Ascending aorta (tissue), 2 donors: ENCODE data around the gene CIC. TPM values are rescaled to one million over a fixed set of nuclear protein-coding genes. Genes with fewer than 3 reads are reported as not detected.

Experiments
- DNase-seq, 2 donors: peaks; one replicate each; pipeline ENCODE4 v3.0.0-alpha.2; 2019; ENCODE audit warnings: low spot score in 2 of 2
- H3K27ac ChIP-seq, 2 donors: fragments of 200-600 bp; sonication (generic); one replicate each; pipeline ENCODE4 v1.5.1; 2016 to 2017; ENCODE audit warnings: mild to moderate bottlenecking in 1 of 2
- H3K27me3 ChIP-seq: fragments of 200-600 bp; sonication (generic); one replicate; pipeline ENCODE4 v1.5.1; 2017
- H3K36me3 ChIP-seq, 2 donors: fragments of 200-600 bp; sonication (generic); one replicate each; pipeline ENCODE4 v1.5.1; 2016
- H3K4me1 ChIP-seq, 2 donors: fragments of 200-600 bp; sonication (generic); one replicate each; pipeline ENCODE4 v1.5.1; 2016 to 2017; ENCODE audit warnings: mild to moderate bottlenecking in 1 of 2
- H3K4me3 ChIP-seq, 2 donors: fragments of 200-600 bp; sonication (generic); one replicate each; pipeline ENCODE4 v1.5.1; 2016 to 2017; ENCODE audit warnings: mild to moderate bottlenecking in 1 of 2
- H3K9me3 ChIP-seq, 2 donors: fragments of 200-600 bp; sonication (generic); one replicate each; pipeline ENCODE4 v1.5.1; 2016
- intact Hi-C: fragments of 100-400 bp; cut with DNase I; formaldehyde crosslinking; loops from one replicate; pipeline ENCODE4 v1.15.1; 2023
- total RNA-seq: library from RNA; depleted of rRNA; stranded (reverse); fragments of >200 nt; gene quantifications from one replicate; pipeline ENCODE4 v1.1.0, GENCODE V29; 2016
- TF ChIP-seq, protein P1 (sequence below), 3 experiments: fragments of 200-600 bp in 2 of 3; fragments of 450-650 bp in 1 of 3; sonication (generic) in 2 of 3; IDR thresholded peaks; one replicate each; pipeline ENCODE4 v1.5.1; 2016 to 2019; ENCODE audit warnings: antibody characterized with exemption in 3 of 3, mild to moderate bottlenecking in 1 of 3, moderate library complexity in 1 of 3

Gene CIC
- total RNA-seq, 1 donor from 2014 or later = 247 TPM

- no peak overlapping the region for H3K4me3 ChIP-seq
- intact Hi-C loops = no loop called here
- TF ChIP-seq, protein P1, sequence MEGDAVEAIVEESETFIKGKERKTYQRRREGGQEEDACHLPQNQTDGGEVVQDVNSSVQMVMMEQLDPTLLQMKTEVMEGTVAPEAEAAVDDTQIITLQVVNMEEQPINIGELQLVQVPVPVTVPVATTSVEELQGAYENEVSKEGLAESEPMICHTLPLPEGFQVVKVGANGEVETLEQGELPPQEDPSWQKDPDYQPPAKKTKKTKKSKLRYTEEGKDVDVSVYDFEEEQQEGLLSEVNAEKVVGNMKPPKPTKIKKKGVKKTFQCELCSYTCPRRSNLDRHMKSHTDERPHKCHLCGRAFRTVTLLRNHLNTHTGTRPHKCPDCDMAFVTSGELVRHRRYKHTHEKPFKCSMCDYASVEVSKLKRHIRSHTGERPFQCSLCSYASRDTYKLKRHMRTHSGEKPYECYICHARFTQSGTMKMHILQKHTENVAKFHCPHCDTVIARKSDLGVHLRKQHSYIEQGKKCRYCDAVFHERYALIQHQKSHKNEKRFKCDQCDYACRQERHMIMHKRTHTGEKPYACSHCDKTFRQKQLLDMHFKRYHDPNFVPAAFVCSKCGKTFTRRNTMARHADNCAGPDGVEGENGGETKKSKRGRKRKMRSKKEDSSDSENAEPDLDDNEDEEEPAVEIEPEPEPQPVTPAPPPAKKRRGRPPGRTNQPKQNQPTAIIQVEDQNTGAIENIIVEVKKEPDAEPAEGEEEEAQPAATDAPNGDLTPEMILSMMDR (IDR thresholded peaks at IDR 0.05) = no peak
- peak overlapping the region; percentile 93 to 96 for H3K27ac ChIP-seq
- no peak for DNase-seq
- H3K9me3 ChIP-seq = no peaks in the 10 kb centered on the region
- H3K4me1 ChIP-seq = peaks cover 35 to 58% of the 10 kb centered on the region in 2 donors
- H3K27me3 ChIP-seq = no peaks in the 10 kb centered on the region
- peaks cover 35 to 36% of the 10 kb centered on the region in 2 donors for H3K36me3 ChIP-seq
Measured at GRCh38 chr19:42275103-42275502, 6.1 kb downstream of the CIC start.

GRCh38 chr19:42275517-42275916 lies 6.5 kb downstream of the CIC start:
- H3K9me3 ChIP-seq = no peaks in the 10 kb centered on the region
- TF ChIP-seq, protein P1 (IDR thresholded peaks at IDR 0.05) = no peak
- no peaks in the 10 kb centered on the region for H3K27me3 ChIP-seq
- H3K4me1 ChIP-seq = peaks cover 35 to 57% of the 10 kb centered on the region in 2 donors
- H3K4me3 ChIP-seq = no peak overlapping the region
- DNase-seq = no peak
- peaks cover 35 to 36% of the 10 kb centered on the region in 2 donors for H3K36me3 ChIP-seq
- intact Hi-C loops = no loop called here
- peak overlapping the region; percentile 93 to 96 for H3K27ac ChIP-seq

DNA sequence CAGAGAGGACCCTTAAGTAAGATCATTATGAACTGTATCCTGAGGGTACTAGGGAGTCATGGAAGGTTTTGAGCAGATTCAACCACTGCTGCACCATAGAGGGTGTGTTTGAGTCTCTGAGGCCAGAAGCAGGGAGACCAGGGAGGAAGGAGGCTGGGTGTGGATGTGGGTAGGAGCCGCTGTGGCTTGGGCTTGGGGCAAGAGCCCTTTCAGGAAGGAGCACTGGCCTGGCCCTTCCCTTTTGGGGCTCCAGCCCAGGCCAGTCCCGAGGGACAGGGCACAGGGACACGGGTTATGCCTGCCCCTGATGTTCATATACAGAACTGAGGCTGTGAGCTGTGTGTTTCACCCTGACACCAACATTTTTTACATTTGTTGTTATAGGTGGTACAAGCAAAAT lies 7.2 kb downstream of the CIC start:
- H3K36me3 ChIP-seq = peaks cover 35 to 36% of the 10 kb centered on the region in 2 donors
- peaks cover 33 to 53% of the 10 kb centered on the region in 2 donors for H3K4me1 ChIP-seq
- intact Hi-C loops = no loop called here
- H3K4me3 ChIP-seq = no peak overlapping the region
- TF ChIP-seq, protein P1 (IDR thresholded peaks at IDR 0.05) = no peak
- no peak for DNase-seq
- no peaks in the 10 kb centered on the region for H3K27me3 ChIP-seq
- H3K27ac ChIP-seq = peak overlapping the region; percentile 93 to 96
- no peaks in the 10 kb centered on the region for H3K9me3 ChIP-seq

GRCh38 chr19:42276821-42277220 lies 7.8 kb downstream of the CIC start:
- no peak for DNase-seq
- Histone ChIP-seq H3K4me1 (peaks cover 33 to 55% of the 10 kb centered on the region in 2 donors), H3K27ac (peak overlapping the region; percentile 93 to 96), H3K4me3 (no peak overlapping the region), H3K36me3 (peaks cover 35 to 36% of the 10 kb centered on the region in 2 donors), H3K27me3 (no peaks in the 10 kb centered on the region), H3K9me3 (no peaks in the 10 kb centered on the region)
- intact Hi-C loops = no loop called here
- TF ChIP-seq, protein P1 (IDR thresholded peaks at IDR 0.05) = no peak

DNA sequence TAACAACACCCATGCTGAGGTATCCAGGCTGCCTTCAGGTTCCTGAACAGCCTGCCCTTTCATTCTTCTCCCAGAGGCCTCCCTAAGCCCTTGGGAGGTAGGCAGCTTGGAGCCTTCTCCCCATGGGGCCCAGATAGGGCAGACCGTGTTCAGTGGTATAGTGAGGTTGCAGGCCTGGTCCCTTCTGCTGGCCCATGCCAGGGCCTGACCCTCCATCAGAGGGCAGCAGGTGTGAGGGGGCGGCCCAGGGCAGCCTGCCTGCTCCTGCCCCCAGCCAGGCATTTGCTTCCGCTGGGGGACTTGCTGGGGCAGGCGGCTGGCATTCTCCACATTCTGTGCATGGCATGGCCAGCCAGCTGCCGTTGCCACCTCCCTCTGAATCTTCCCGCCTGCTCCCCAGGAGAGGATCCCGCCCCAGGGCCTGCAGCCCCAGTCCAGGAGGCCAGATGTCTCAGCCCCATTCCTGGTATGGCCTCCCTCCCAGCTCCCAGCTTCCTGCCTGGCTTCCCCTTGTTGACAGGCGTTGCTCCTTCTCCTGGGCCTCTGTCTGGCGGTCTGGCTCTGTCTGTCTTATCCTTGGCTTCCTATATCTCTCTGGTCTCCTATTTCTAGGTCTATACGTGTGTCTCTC lies 8.9 kb downstream of the CIC start:
- intact Hi-C loops = no loop called here
- no peak for DNase-seq
- H3K27ac ChIP-seq = peak overlapping the region; percentile 93 to 96
- peaks cover 42 to 66% of the 10 kb centered on the region in 2 donors for H3K4me1 ChIP-seq
- TF ChIP-seq, protein P1 (IDR thresholded peaks at IDR 0.05) = no peak
- H3K36me3 ChIP-seq = peaks cover 25 to 26% of the 10 kb centered on the region in 2 donors
- H3K27me3 ChIP-seq = no peaks in the 10 kb centered on the region
- peak overlapping the region; percentile 3 to 86 for H3K4me3 ChIP-seq
- H3K9me3 ChIP-seq = no peaks in the 10 kb centered on the region
